Heart right ventricle (tissue), 16 donors: ENCODE data around the gene FAM83D. TPM values are rescaled to one million over a fixed set of nuclear protein-coding genes. Genes with fewer than 3 reads are reported as not detected.

ENCODE experiments used
- ATAC-seq, 8 donors: fragments of 200-7000 bp; cut with Tn5 transposase; one replicate each; pipeline ENCODE4 v1.9.1; 2020; ENCODE audit warnings: mild to moderate bottlenecking in 8 of 8, moderate library complexity in 8 of 8, moderate number of reproducible peaks in 1 of 8
- DNase-seq, 2 donors: peaks; one replicate each; pipeline ENCODE4 v3.0.0-alpha.2; 2020
- H3K27ac ChIP-seq, 10 donors: fragments of 200-600 bp; sonication (generic) in 2 of 10; one replicate each; pipeline versions ENCODE4 v1.5.0 to v1.8.0; 2020 to 2022; ENCODE audit warnings: mild to moderate bottlenecking in 3 of 10
- H3K27me3 ChIP-seq, 7 donors: fragments of 200-600 bp; one replicate each; pipeline ENCODE4 v1.8.0; 2021 to 2022; ENCODE audit warnings: mild to moderate bottlenecking in 2 of 7
- H3K36me3 ChIP-seq, 9 donors: fragments of 200-600 bp; sonication (generic) in 1 of 9; one replicate each; pipeline versions ENCODE4 v1.5.0 to v1.8.0; 2020 to 2022; ENCODE audit warnings: mild to moderate bottlenecking in 2 of 9
- H3K4me1 ChIP-seq, 9 donors: fragments of 200-600 bp; sonication (generic) in 1 of 9; one replicate each; pipeline versions ENCODE4 v1.5.0 to v1.8.0; 2020 to 2022; ENCODE audit warnings: mild to moderate bottlenecking in 4 of 9
- H3K4me3 ChIP-seq, 10 donors: fragments of 200-600 bp; sonication (generic) in 2 of 10; one replicate each; pipeline versions ENCODE4 v1.5.0 to v1.8.0; 2020 to 2022; ENCODE audit warnings: mild to moderate bottlenecking in 7 of 10, moderate library complexity in 2 of 10
- H3K9me3 ChIP-seq, 11 donors: fragments of 200-600 bp in 10 of 11; sonication (generic) in 2 of 11; one replicate each; pipeline versions ENCODE4 v1.5.0 to v1.8.0; 2013 to 2022; ENCODE audit warnings: mild to moderate bottlenecking in 2 of 11, control low read depth in 1 of 11, moderate library complexity in 1 of 11
- CTCF ChIP-seq, 9 donors: fragments of 200-600 bp; sonication (generic) in 2 of 9; IDR thresholded peaks; one replicate each; pipeline versions ENCODE4 v1.5.0 to v1.8.0; 2021 to 2022; ENCODE audit warnings: antibody characterized with exemption in 9 of 9, mild to moderate bottlenecking in 5 of 9, moderate library complexity in 1 of 9
- WGBS, 2 donors: extraction: QIAGEN DNeasy Blood & Tissue Kit; methylation state at CpG; one replicate each; pipeline ENCODE4 v1.1.7; 2013; ENCODE audit warnings: inconsistent platforms in 1 of 2; 5-methylcytosine and 5-hydroxymethylcytosine counted together
- intact Hi-C, 10 donors: fragments of 100-400 bp; cut with DNase I; formaldehyde crosslinking; loops; one replicate each; pipeline versions ENCODE4 v1.11.1 to v1.14.2; 2022
- polyA plus RNA-seq, 2 donors: library from polyadenylated mRNA; stranded (reverse); fragments of 200-250 nt; gene quantifications; one replicate each; pipeline ENCODE4 v1.2.3, GENCODE V29; 2013
- total RNA-seq, 10 donors: library from RNA; stranded (reverse); fragmentation: NEBNext Ultra II Directional in 3 of 10; extraction: Animal tissue kit (Norgen Biotek cat#: 25700) in 3 of 10; gene quantifications; one replicate each; pipeline versions ENCODE4 v1.2.1 to v1.2.4, GENCODE V29; 2021 to 2023
- donor health status: Arrhythmogenic right ventricular cardiomyopathy.
- donor health status: ischemic (EF 13 %, LVEDD 7.1; RV severe dilation, severe dysfunction).
- donor health status: healthy with polysubstance abuse.
- donor health status: DM: no; HTN: yes; CAD: no.
- donor health status: DM: no; HTN: no; CAD: no.
- donor health status: ischemic (EF 25% LVEDD 6.9; RV normal size, moderate dysfunction).
- donor health status: ischemic (EF 25% LVEDD 5.7; RV mildly dilated, moderate dysfunction).
- donor health status: healthy.
- donor health status: DM: yes; HTN: yes; CAD: no.
- donor health status: Ischemic cardiomyopathy.
- donor health status: ischemic (EF 35%, LVEDD 5.7; RV mildly dilated, moderate dysfunction).
- donor health status: nonischemic (EF 11% LVEDD 7.7; RV severe dilation, severe dysfunction).
- donor health status: DM: yes; HTN: yes; CAD: no.
- donor health status: PGD.
- donor health status: ischemic (EF 29% LVEDD 5.4; RV normal size, mild dysfunction).
- donor health status: nonischemic (EF 23%, LVEDD 6.1; RV moderate dilation, normal function).

Gene FAM83D
- total and polyA plus RNA-seq, 12 donors, result 0.12 to 2.8 (median 0.46) TPM

GRCh38 chr20:38931984-38932383 is 5.8 kb downstream of the FAM83D start:
- 97 to 98% methylated on average over 4 of the region's 4 CpGs for WGBS, 2 donors
- DNase-seq (no peak), ATAC-seq (no peak)
- peaks cover 0 to 6% (median 0%) of the 10 kb centered on the region in 7 donors for H3K27me3 ChIP-seq
- no peak for TF ChIP-seq CTCF (IDR thresholded peaks at IDR 0.05)
- no peak overlapping the region for H3K4me3 ChIP-seq
- H3K4me1 ChIP-seq, result peaks cover 0 to 23% (median 7%) of the 10 kb centered on the region in 9 donors
- intact Hi-C loops, result no loop called here
- no peaks in the 10 kb centered on the region for H3K36me3 ChIP-seq
- no peak overlapping the region for H3K27ac ChIP-seq
- no peaks in the 10 kb centered on the region for H3K9me3 ChIP-seq

- Histone ChIP-seq H3K36me3 (no peaks in the 10 kb centered on the region), H3K27me3 (peaks cover 0 to 6% (median 0%) of the 10 kb centered on the region in 7 donors), H3K9me3 (no peaks in the 10 kb centered on the region), H3K4me1 (peaks cover 0 to 17% (median under 1%) of the 10 kb centered on the region in 9 donors), H3K27ac (no peak overlapping the region), H3K4me3 (no peak overlapping the region)
- TF ChIP-seq CTCF (IDR thresholded peaks at IDR 0.05), result no peak
- DNase-seq (no peak), ATAC-seq (no peak)
- intact Hi-C loops, result no loop called here
- 60 to 62% methylated on average over 9 of the region's 9 CpGs for WGBS, 2 donors
Measured at GRCh38 chr20:38932457-38933120, 6.4 kb downstream of the FAM83D start.

GRCh38 chr20:38934530-38934929 is 8.3 kb downstream of the FAM83D start:
- Histone ChIP-seq H3K36me3 (peaks cover 0 to 1% (median 0%) of the 10 kb centered on the region in 9 donors), H3K4me3 (no peak overlapping the region), H3K4me1 (peaks cover 0 to 6% (median 0%) of the 10 kb centered on the region in 9 donors), H3K27ac (no peak overlapping the region), H3K9me3 (no peaks in the 10 kb centered on the region), H3K27me3 (no peaks in the 10 kb centered on the region)
- TF ChIP-seq CTCF (IDR thresholded peaks at IDR 0.05), result no peak
- DNase-seq (no peak), ATAC-seq (no peak)
- intact Hi-C loops, result no loop called here
- 90 to 96% methylated on average over 5 of the region's 5 CpGs for WGBS, 2 donors

GRCh38 chr20:38935285-38935684 is 9.1 kb downstream of the FAM83D start:
- 68 to 81% methylated on average over 3 of the region's 3 CpGs for WGBS, 2 donors
- H3K27me3 ChIP-seq, result no peaks in the 10 kb centered on the region
- no peak for ATAC-seq
- DNase-seq, result no peak
- peak overlapping the region in 1 of 10 donors; percentile 22 for H3K27ac ChIP-seq
- H3K36me3 ChIP-seq, result peaks cover 0 to 4% (median 0%) of the 10 kb centered on the region in 9 donors
- H3K4me1 ChIP-seq, result peaks cover 0 to 6% (median 0%) of the 10 kb centered on the region in 9 donors
- intact Hi-C loops, result no loop called here
- peak in 2 of 9 donors; percentile 18 to 27 for TF ChIP-seq CTCF (IDR thresholded peaks at IDR 0.05)
- H3K4me3 ChIP-seq, result no peak overlapping the region
- no peaks in the 10 kb centered on the region for H3K9me3 ChIP-seq
